GM12801 (cell line): ENCODE data around the gene TPRG1.

Experiments used
- TF ChIP-seq, protein P1 (sequence below): IDR thresholded peaks from one replicate; pipeline ENCODE4 v1.5.1; 2011; ENCODE audit warnings: control low read depth; ENCODE audit not compliant: insufficient read length; ENCODE audit errors: extremely low read depth

Gene TPRG1

DNA sequence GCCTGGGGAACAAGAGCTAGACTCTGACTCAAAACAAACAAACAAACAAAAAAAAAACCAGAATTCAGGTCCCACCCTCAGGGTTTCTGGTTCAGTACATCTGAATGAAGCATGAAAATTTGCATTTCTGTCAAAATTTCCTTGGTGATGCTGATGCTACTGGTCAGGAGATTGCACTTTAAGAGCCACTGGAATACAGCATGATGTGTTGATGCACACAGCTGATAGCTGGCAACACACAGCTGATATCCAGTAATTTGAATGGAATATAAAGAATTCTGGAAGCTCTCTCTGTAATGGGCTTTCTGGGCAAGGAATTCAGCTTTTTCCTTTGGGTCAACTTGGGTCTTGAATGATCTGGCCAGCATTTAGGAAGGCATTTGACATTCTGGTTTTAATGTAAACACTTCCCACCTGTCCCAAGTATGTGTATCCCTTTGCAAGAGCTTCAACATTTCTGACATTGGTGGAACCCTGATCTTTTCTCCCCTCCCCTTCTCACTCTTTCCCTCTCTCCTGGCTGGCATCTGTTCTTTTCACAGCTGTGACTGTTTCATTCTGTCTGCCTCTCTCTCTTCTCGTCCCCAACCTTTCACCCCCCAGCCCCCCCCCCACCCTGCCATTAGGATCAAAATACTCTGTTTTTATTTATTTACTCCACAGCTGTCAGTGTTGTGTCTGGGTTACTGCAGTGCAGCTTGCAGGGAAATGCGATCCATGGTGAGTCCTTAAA is 189.5 kb downstream of the TPRG1 start:
- TF ChIP-seq, protein P1, sequence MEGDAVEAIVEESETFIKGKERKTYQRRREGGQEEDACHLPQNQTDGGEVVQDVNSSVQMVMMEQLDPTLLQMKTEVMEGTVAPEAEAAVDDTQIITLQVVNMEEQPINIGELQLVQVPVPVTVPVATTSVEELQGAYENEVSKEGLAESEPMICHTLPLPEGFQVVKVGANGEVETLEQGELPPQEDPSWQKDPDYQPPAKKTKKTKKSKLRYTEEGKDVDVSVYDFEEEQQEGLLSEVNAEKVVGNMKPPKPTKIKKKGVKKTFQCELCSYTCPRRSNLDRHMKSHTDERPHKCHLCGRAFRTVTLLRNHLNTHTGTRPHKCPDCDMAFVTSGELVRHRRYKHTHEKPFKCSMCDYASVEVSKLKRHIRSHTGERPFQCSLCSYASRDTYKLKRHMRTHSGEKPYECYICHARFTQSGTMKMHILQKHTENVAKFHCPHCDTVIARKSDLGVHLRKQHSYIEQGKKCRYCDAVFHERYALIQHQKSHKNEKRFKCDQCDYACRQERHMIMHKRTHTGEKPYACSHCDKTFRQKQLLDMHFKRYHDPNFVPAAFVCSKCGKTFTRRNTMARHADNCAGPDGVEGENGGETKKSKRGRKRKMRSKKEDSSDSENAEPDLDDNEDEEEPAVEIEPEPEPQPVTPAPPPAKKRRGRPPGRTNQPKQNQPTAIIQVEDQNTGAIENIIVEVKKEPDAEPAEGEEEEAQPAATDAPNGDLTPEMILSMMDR: no peak

DNA sequence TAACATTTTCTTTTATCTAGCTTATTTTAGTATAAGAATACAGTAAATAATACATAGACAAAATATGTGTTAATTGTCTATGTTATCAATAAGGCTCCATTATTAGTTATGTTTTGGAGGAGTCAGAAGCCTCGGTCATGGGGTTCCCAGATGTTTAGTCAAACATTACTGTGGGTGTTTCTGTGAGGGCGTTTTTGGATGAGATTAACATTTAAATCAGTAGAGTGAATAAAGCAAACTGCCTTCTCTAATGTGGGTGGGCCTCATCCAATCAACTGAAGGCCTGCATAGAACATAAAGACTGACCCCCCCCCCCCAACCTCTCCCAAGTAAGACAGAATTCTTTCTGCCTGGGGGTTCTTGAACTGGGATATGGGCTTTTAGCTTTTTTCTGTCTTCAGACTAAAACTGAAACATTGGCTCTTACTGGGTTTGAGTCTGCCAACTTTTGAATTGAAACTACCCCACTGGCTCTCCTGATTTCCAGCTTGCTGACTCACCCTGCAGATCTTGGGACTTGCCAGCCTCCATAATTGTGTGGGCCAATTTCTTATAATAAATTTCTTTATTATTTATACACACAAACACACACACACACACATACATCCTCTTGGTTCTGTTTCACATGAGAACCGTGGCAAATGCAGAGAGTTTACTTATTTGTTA is 192.0 kb downstream of the TPRG1 start:
- TF ChIP-seq, protein P1: no peak

DNA sequence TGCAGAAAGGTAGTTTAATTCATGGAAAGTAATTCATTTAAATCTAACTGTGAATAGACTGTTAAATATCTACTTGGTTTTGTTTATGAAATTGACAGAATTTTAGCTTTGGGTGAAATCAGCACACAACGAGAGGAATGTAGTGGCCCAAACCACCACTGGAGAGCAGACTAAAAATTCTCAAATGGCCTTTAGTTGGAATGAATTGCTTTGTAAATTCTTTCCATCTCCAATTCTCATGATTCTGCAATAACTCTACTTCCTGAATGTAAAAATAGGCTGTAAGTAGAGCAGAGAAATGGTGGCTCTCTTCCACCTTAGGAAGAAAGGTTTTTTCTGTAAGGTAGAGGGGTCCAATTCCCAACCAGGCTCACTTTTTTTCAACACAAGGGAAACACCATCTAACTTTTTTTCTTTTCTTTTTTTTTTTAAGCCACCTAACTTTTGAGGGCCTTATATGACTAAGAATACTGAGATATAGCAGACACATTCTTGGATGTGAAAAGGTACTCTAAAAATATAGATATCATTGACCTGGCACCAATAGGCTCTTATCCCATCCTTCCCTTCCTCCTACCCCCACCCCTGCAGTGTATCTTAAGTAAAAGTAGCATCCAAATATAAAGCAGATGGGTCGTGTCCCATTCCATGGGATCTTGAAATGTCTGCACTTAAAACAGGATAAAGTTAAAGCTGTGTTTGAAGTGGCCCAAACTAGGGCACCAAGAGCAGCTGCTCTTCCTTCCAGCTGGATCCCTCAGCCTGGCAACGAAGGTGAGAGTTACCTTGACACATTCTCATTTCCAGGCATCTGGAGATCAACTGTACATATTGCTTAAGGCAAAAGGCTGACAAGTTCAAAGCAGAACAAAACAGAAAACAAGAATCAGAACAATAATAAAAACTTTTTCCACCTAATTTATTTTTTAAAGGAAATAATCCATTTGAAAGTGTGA is 194.1 kb downstream of the TPRG1 start:
- TF ChIP-seq, protein P1: no peak

DNA sequence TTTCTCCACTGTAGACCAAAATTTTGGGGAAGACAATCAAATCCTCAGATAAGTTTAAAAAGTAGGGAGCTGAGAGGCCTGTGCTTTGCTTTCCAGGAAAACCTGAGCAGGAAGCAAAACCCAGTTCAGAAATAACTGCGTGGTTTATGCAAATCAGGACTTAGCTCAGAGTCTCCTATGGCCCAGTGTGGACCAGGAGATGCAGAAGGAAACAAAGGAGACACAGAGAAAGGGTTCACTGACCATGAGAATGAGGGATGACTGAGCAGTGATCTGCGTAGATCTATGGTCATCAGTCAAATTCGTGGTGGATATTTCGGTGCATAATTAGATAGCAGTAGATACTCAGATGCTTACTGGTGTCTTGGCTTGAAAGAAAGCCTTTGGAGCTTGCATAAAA is 196.6 kb downstream of the TPRG1 start:
- TF ChIP-seq, protein P1: no peak

DNA sequence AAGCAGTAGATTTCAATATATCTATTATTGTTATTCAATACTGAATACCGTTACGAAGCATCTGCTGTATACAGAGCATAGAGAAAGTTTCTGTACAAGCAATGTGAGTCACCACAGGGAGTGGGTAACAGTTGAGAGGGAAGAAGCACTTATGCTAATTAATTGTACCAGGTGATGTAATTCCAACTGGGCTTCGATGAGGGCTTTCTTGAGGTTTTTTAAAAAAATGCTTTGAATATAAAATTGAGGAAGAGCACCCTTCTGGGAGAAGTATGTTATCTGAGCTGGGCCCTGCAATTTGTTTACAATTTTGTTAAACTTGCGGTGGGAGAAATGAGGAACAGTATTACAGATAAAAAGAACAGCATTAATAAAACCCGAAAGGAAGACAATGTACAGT is 197.9 kb downstream of the TPRG1 start:
- TF ChIP-seq, protein P1: no peak

DNA sequence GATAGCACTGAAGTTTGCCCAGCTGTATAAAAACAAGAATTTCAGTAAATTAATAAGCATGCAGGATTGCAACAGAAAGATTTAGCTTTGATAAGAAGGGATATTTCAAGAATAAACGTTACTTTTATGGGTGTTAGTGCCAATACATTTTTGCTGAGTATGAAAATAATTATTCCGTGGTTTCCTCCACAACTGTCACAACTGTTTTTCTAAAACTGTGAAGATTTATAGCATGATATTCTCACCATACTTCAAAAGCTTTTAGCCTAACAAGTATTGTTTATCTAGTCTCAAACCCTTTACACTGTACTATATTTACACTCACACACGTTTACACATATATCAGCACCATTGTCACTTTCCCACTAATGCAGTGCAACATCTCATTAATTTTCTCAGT is 200.5 kb downstream of the TPRG1 start:
- TF ChIP-seq, protein P1: no peak
